Transverse colon (tissue), 4 donors: ENCODE data around the gene PCP4L1.

ENCODE experiments used
- CTCF ChIP-seq, 5 experiments: fragments of 200-600 bp in 3 of 5; fragments of 450-650 bp in 2 of 5; sonication (generic) in 3 of 5; IDR thresholded peaks; 1 replicate in 2 of 5; 2 replicates in 3 of 5; pipeline ENCODE4 v1.5.1; 2016 to 2017; ENCODE audit warnings: antibody characterized with exemption in 5 of 5, inconsistent platforms in 3 of 5, mild to moderate bottlenecking in 2 of 5, moderate library complexity in 1 of 5
- EP300 ChIP-seq: sonication (generic); formaldehyde crosslinking; IDR thresholded peaks from one replicate; pipeline ENCODE4 v1.6.1; 2017; ENCODE audit warnings: antibody characterized with exemption, low read depth
- POLR2A ChIP-seq: fragments of 450-650 bp; IDR thresholded peaks from one replicate; pipeline ENCODE4 v1.6.1; 2016; ENCODE audit warnings: antibody characterized with exemption, mild to moderate bottlenecking, moderate library complexity
- POLR2AphosphoS5 ChIP-seq, 3 donors: sonication (generic); formaldehyde crosslinking; IDR thresholded peaks; one replicate each; pipeline ENCODE4 v1.6.1; 2016; ENCODE audit warnings: antibody characterized with exemption in 3 of 3

GRCh38 chr1:161219078-161219892 lies 39.3 kb upstream of the PCP4L1 start:
- no peak for TF ChIP-seq POLR2A
- TF ChIP-seq CTCF (IDR thresholded peaks at IDR 0.05): no peak
- TF ChIP-seq POLR2AphosphoS5 (IDR thresholded peaks at IDR 0.05): no peak
- TF ChIP-seq EP300: no peak
